CD4-positive, alpha-beta T cell treated with Interleukin-2 at 100 ng/mL for 4 hours (primary cell): ENCODE measurements around the gene LGALS7.

ENCODE experiments used
- DNase-seq: peaks from one replicate; pipeline ENCODE4 v3.0.0-alpha.2; 2020; ENCODE audit warnings: low spot score

Gene LGALS7

DNA sequence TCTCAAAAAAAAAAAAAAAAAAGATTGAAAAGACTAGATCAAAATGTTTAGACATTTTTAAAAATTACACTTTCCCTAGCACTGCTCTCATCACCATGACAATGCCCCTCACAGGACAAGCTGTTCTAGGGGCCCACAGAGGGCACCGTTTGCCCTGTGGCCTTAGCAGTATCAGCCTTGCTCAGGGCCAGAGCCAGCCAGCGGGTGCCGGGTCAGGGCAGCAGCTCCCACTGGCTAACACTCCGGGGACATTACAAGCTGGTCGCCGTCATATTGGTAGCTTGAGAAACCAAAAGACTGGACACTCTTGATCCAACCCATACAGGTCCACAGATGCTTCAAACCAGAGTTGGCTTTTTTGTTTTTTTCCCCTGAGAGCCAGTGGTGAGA, 47.0 kb downstream of the LGALS7 start:
- no peak for DNase-seq

DNA sequence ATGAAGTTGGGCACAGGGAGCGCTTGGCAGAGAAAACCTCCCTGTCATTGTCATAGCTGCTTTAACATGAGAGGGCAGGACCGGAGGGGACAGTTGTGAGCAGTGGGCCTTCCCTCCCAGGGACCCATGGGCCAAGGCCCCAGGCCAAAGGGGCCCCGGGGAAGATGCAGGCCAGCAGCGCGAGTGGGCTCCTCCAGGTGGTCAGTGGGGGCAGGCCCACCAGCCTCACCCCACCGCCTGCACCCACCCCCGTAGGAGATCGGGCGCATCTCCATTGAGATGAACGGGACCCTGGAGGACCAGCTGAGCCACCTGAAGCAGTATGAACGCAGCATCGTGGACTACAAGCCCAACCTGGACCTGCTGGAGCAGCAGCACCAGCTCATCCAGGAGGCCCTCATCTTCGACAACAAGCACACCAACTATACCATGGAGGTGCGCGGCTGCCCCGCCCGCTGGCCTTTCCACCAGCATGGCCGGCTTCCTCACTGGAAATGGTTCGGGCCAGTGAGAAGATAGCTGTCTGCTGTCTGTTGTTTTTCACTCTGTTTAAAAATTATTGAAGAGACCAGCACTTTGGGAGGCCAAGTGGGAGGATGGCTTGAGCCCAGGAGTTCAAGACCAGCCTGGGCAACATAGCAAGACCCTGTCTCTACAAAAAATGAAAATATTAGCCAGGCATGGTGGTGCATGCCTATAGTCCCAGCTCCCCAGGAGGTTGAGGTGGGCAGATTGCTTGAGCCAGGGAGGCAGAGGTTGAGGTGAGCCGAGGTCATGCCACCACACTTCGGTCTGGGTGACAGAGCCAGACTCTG, 47.6 kb downstream of the LGALS7 start:
- DNase-seq = no peak

DNA sequence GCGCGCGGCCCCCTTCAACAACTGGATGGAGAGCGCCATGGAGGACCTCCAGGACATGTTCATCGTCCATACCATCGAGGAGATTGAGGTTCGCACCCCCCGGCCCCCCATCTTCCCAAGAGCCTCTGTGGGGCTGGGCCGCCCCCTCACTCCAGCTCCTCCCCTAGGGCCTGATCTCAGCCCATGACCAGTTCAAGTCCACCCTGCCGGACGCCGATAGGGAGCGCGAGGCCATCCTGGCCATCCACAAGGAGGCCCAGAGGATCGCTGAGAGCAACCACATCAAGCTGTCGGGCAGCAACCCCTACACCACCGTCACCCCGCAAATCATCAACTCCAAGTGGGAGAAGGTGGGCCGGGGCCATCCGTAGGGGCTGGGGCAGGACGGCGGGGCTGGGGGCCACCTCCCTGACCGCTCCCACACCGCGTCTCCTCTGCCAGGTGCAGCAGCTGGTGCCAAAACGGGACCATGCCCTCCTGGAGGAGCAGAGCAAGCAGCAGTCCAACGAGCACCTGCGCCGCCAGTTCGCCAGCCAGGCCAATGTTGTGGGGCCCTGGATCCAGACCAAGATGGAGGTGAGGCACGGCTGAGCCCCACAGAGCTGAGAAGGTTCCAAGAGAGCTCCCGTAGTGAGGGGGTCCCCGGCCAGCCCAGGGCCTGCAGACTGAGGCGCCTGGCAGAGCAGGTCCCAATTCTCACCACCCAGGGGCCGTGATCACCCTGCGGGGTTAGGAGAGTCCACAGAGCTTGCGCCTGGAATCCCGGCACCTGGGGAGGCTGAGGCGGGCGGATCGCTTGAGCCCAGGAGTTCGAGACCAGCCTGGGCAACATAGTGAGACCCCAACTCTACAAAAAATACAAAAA, 49.1 kb downstream of the LGALS7 start:
- DNase-seq = no peak

DNA sequence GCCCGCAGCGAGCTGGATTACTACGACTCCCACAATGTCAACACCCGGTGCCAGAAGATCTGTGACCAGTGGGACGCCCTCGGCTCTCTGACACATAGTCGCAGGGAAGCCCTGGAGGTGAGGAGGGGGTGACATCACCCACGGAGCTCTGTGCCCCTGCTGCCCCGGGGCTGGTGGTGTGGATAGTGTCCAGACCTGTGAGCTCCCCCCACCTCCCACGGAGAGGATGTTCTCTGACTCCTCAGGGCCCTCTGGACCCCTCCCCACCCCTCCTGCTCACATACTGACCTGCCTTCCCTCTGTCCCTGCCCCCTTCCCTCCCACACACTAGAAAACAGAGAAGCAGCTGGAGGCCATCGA, 49.7 kb downstream of the LGALS7 start:
- DNase-seq = no peak

DNA sequence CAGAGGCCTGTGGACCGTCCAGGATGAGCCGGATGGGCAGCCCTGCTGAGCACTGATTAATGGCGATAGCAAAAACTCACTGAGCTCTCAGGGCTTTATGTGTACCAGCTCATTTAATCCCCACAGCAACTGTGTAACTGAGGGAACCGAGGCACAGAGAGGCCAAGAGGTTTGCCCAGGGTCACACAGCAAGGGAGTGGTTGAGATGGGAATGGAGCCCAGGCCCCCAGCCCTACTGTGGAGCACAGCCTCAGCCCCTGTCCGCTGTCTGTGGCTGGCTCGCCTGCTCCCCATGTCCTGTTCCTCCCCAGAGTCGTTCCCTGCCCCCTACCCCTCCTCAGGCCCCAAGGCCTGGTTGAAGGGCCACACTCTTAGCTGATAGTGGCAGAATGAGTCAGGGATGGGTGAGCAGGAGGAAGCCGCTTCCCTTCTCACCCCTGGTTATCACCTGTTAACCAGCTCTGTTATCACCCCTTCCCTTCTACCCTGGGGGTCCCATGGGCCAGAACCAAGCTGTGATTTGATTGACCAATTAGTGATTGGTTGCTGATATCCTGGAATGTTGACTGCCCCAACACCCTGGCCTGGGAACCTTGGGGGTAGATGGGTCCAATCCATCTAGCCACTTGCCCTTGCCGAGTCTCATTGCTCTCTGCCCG, 50.2 kb downstream of the LGALS7 start:
- no peak for DNase-seq

DNA sequence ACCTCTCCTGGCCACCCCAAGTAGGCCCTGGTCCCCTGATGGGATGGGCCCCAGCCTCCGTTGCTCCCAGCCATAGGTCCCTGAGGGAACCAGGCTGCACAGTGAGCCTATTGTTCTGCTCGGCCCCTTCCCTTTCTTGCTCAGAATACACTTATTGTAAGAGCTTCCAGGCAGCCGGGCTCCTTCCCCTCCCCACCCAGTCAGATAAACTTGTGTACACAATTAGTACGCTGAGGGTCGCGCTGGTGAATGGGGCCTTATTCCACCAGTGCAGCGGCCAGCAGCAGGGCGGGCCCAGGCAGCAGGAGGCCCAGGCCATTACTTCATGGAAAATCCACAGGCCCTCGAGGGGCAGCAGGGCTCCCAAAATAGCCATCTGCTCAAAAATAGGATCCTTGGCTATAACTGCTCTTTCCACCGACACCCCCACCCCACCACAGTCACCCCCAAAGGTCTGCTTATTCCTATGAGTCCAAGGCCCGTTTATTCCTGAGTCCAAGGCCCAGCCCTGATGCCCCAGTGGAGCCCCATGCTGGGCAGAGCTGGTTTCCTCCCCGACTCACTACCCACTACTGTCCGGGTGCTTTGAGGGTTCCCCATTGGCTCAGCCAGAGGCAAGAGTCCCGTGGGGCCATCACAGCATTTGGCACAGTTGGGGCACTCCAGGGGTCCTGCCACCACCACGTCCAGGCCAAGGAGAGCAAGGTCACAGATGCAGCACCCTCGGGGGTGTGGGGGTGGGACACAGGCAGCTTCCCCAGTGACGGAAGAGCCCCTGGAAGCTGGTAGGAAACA, 51.1 kb downstream of the LGALS7 start:
- no peak for DNase-seq

DNA sequence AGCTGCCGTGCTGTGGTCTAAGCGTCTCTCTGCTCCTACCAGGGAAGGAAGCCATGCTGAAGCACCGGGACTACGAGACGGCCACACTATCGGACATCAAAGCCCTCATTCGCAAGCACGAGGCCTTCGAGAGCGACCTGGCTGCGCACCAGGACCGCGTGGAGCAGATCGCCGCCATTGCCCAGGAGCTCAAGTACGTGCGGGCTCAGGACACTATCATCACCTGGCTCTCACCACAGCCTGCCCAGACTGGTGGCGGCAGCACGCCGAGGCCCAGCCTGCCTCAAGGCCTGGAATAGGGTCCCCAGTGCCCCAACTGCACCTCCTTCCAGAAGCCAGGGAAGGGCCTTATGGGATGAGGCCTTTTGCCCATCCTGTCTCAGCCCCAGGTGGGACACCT, 51.8 kb downstream of the LGALS7 start:
- no peak for DNase-seq
